Trophoblast cell (in vitro differentiated cells and primary cell): Measurements from ENCODE around the gene PLEKHM3.

ENCODE experiments used
- DNase-seq, 2 donors: peaks; one replicate each; pipeline ENCODE4 v3.0.0-alpha.2; 2016
- H2AFZ ChIP-seq: 2 replicates; pipeline ENCODE4 v1.6.1; 2013; ENCODE audit warnings: low read length, moderate library complexity, mild to moderate bottlenecking; ENCODE audit not compliant: insufficient read depth, poor library complexity
- H2AK5ac ChIP-seq: 2 replicates; pipeline ENCODE4 v1.6.1; 2013; ENCODE audit warnings: mild to moderate bottlenecking, low read length
- H2BK120ac ChIP-seq: 2 replicates; pipeline ENCODE4 v1.6.1; 2013; ENCODE audit warnings: low read length, mild to moderate bottlenecking, moderate library complexity; ENCODE audit not compliant: insufficient read depth, poor library complexity
- H2BK12ac ChIP-seq: 2 replicates; pipeline ENCODE4 v1.6.1; 2013; ENCODE audit warnings: mild to moderate bottlenecking, low read length, moderate library complexity
- H2BK5ac ChIP-seq: 2 replicates; pipeline ENCODE4 v1.6.1; 2013; ENCODE audit warnings: low read length, low read depth, moderate library complexity, mild to moderate bottlenecking; ENCODE audit not compliant: poor library complexity
- H3K14ac ChIP-seq: 2 replicates; pipeline ENCODE4 v1.6.1; 2013; ENCODE audit warnings: mild to moderate bottlenecking, low read length
- H3K18ac ChIP-seq: 2 replicates; pipeline ENCODE4 v1.6.1; 2013; ENCODE audit warnings: mild to moderate bottlenecking, low read length
- H3K23ac ChIP-seq: 2 replicates; pipeline ENCODE4 v1.6.1; 2013; ENCODE audit warnings: low read length
- H3K27ac ChIP-seq: 2 replicates; pipeline ENCODE4 v1.5.1; 2013; ENCODE audit warnings: low read depth, mild to moderate bottlenecking, inconsistent platforms, low read length, moderate library complexity
- H3K27me3 ChIP-seq: 2 replicates; pipeline ENCODE4 v1.6.1; 2013; ENCODE audit warnings: inconsistent platforms, mild to moderate bottlenecking, low read length, moderate library complexity; ENCODE audit not compliant: insufficient read depth
- H3K36me3 ChIP-seq, 2 experiments: 1 replicate in 1 of 2; 2 replicates in 1 of 2; pipeline ENCODE4 v1.6.1; 2013; ENCODE audit warnings: low read length in 2 of 2, mild to moderate bottlenecking in 2 of 2, moderate library complexity in 1 of 2; ENCODE audit not compliant: insufficient read depth in 2 of 2, control insufficient read depth in 1 of 2
- H3K4ac ChIP-seq: 2 replicates; pipeline ENCODE4 v1.6.1; 2013; ENCODE audit warnings: low read depth, mild to moderate bottlenecking, low read length, moderate library complexity
- H3K4me1 ChIP-seq, 2 experiments: 1 replicate in 1 of 2; 2 replicates in 1 of 2; pipeline ENCODE4 v1.6.1; 2013; ENCODE audit warnings: low read length in 2 of 2, mild to moderate bottlenecking in 2 of 2, moderate library complexity in 1 of 2; ENCODE audit not compliant: insufficient read depth in 2 of 2, control insufficient read depth in 1 of 2
- H3K4me2 ChIP-seq: 2 replicates; pipeline ENCODE4 v1.6.1; 2013; ENCODE audit warnings: inconsistent platforms, mild to moderate bottlenecking, low read length, moderate library complexity
- H3K4me3 ChIP-seq: 2 replicates; pipeline ENCODE4 v1.5.1; 2013; ENCODE audit warnings: mild to moderate bottlenecking, low read depth, low read length, inconsistent platforms
- H3K79me1 ChIP-seq: one replicate; pipeline ENCODE4 v1.6.1; 2013; ENCODE audit warnings: low read length
- H3K79me2 ChIP-seq: 2 replicates; pipeline ENCODE4 v1.6.1; 2013; ENCODE audit warnings: low read length, mild to moderate bottlenecking; ENCODE audit not compliant: control insufficient read depth, insufficient read depth, poor library complexity
- H3K9ac ChIP-seq: 2 replicates; pipeline ENCODE4 v1.6.1; 2013; ENCODE audit warnings: mild to moderate bottlenecking, low read length
- H3K9me3 ChIP-seq: 2 replicates; pipeline ENCODE4 v1.6.1; 2013; ENCODE audit warnings: low read depth, mild to moderate bottlenecking, control low read depth, inconsistent platforms, low read length; ENCODE audit not compliant: insufficient read depth
- H4K12ac ChIP-seq: 2 replicates; pipeline ENCODE4 v1.6.1; 2013; ENCODE audit warnings: low read depth, mild to moderate bottlenecking, low read length, moderate library complexity
- H4K8ac ChIP-seq: 2 replicates; pipeline ENCODE4 v1.6.1; 2013; ENCODE audit warnings: low read depth, mild to moderate bottlenecking, low read length, moderate library complexity
- H4K91ac ChIP-seq: one replicate; pipeline ENCODE4 v1.6.1; 2013; ENCODE audit warnings: low read depth, mild to moderate bottlenecking, low read length, moderate library complexity
- WGBS: extraction: QIAGEN DNeasy Blood & Tissue Kit; methylation state at CpG from one replicate; pipeline ENCODE4 v1.1.7; 2013; ENCODE audit warnings: missing lambda C conversion rate; ENCODE audit not compliant: insufficient read length, insufficient coverage; ENCODE audit errors: extremely low coverage; 5-methylcytosine and 5-hydroxymethylcytosine counted together

PLEKHM3 gene

GRCh38 chr2:207847098-207847806, 178.1 kb downstream of the PLEKHM3 start:
- H3K4ac ChIP-seq: no peak overlapping the region
- no peak overlapping the region for H3K4me3 ChIP-seq
- H3K4me1 ChIP-seq: peaks cover 0 to 8% of the 10 kb centered on the region in 2 experiments
- no peak overlapping the region for H3K14ac ChIP-seq
- H4K91ac ChIP-seq: no peak overlapping the region
- no peak overlapping the region for H2BK12ac ChIP-seq
- no peak overlapping the region for H4K8ac ChIP-seq
- no peak for DNase-seq
- no peak overlapping the region for H3K4me2 ChIP-seq
- no peak overlapping the region for H3K9ac ChIP-seq
- no peak overlapping the region for H2BK120ac ChIP-seq
- no peaks in the 10 kb centered on the region for H3K79me1 ChIP-seq
- H2BK5ac ChIP-seq: no peak overlapping the region
- no peak overlapping the region for H2AFZ ChIP-seq
- no peak overlapping the region for H3K18ac ChIP-seq
- H3K36me3 ChIP-seq: no peaks in the 10 kb centered on the region
- no peaks in the 10 kb centered on the region for H3K79me2 ChIP-seq
- no peaks in the 10 kb centered on the region for H3K9me3 ChIP-seq
- H3K27ac ChIP-seq: no peak overlapping the region
- no peak overlapping the region for H2AK5ac ChIP-seq
- no peaks in the 10 kb centered on the region for H3K27me3 ChIP-seq
- H4K12ac ChIP-seq: no peak overlapping the region
- H3K23ac ChIP-seq: no peak overlapping the region
- WGBS: no CpG with 5 or more reads among the region's 3 CpGs

DNA sequence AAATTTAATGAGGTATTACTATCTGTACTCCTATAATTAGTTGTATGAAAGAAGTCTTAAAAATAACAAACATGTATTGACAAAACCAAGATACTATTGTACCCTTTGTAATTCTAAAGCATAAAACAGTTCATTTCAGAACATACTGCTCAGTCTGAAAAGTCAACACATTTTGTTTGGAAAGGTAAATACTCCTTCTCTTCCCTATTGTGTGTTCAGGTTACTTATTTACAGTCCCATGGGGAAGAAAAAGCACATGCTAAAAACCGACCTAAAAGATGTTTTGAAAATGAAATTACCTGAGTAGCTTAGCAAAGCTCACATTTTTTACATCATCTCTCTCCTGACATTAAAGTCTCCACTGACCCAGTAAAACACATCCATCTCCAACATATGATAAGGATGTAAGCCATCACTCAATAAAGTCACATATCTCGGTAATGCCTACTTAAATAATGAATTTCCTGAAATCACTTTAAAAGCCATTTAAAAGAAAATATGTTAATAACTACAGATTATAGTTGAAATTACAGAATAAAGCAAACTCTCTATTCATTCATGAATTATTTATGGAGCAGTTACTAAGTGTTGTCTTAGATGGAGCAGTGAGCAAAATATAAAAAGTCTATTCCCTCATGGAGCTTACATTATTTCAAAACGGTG, 180.0 kb downstream of the PLEKHM3 start:
- Histone ChIP-seq H3K36me3 (no peaks in the 10 kb centered on the region), H3K27ac (no peak overlapping the region), H2BK12ac (no peak overlapping the region), H2BK5ac (no peak overlapping the region), H3K18ac (no peak overlapping the region), H3K9ac (no peak overlapping the region), H2BK120ac (no peak overlapping the region), H3K4me1 (peaks cover 0 to 6% of the 10 kb centered on the region in 2 experiments), H4K8ac (no peak overlapping the region), H4K91ac (no peak overlapping the region), H3K9me3 (no peaks in the 10 kb centered on the region), H3K4ac (no peak overlapping the region), H2AK5ac (no peak overlapping the region), H3K23ac (no peak overlapping the region), H4K12ac (no peak overlapping the region), H3K79me2 (no peaks in the 10 kb centered on the region), H3K4me2 (no peak overlapping the region), H3K14ac (no peak overlapping the region), H2AFZ (no peak overlapping the region), H3K27me3 (no peaks in the 10 kb centered on the region), H3K4me3 (no peak overlapping the region), H3K79me1 (no peaks in the 10 kb centered on the region)
- no CpG with 5 or more reads among the region's 3 CpGs for WGBS
- DNase-seq: no peak

- no peak overlapping the region for H4K91ac ChIP-seq
- no peaks in the 10 kb centered on the region for H3K79me1 ChIP-seq
- no peak overlapping the region for H3K4ac ChIP-seq
- no peak overlapping the region for H3K14ac ChIP-seq
- no peak overlapping the region for H2AFZ ChIP-seq
- no CpG with 5 or more reads among the region's 2 CpGs for WGBS
- H2AK5ac ChIP-seq: no peak overlapping the region
- H2BK5ac ChIP-seq: no peak overlapping the region
- no peak overlapping the region for H3K4me3 ChIP-seq
- H3K9me3 ChIP-seq: no peaks in the 10 kb centered on the region
- H4K12ac ChIP-seq: no peak overlapping the region
- H3K23ac ChIP-seq: no peak overlapping the region
- no peak overlapping the region for H4K8ac ChIP-seq
- H3K18ac ChIP-seq: no peak overlapping the region
- H3K4me2 ChIP-seq: no peak overlapping the region
- no peak overlapping the region for H2BK12ac ChIP-seq
- H3K36me3 ChIP-seq: no peaks in the 10 kb centered on the region
- no peak overlapping the region for H2BK120ac ChIP-seq
- H3K79me2 ChIP-seq: no peaks in the 10 kb centered on the region
- DNase-seq: no peak
- H3K27ac ChIP-seq: no peak overlapping the region
- no peaks in the 10 kb centered on the region for H3K27me3 ChIP-seq
- no peak overlapping the region for H3K9ac ChIP-seq
- peaks cover 0 to 3% of the 10 kb centered on the region in 2 experiments for H3K4me1 ChIP-seq
Observed at GRCh38 chr2:207844648-207845047, 180.7 kb downstream of the PLEKHM3 start.

GRCh38 chr2:207840101-207840500, 185.2 kb downstream of the PLEKHM3 start:
- Histone ChIP-seq H3K9ac (no peak overlapping the region), H3K4me2 (no peak overlapping the region), H2AK5ac (no peak overlapping the region)

More at GRCh38 chr2:207840101-207840500, 185.2 kb downstream of the PLEKHM3 start:
- H4K8ac ChIP-seq: no peak overlapping the region
- no peak overlapping the region for H3K18ac ChIP-seq
- no peak overlapping the region for H3K14ac ChIP-seq
- no peak overlapping the region for H3K4me3 ChIP-seq
- no peaks in the 10 kb centered on the region for H3K9me3 ChIP-seq
- no peak overlapping the region for H2BK5ac ChIP-seq
- peaks cover 4% of the 10 kb centered on the region in 2 experiments for H3K4me1 ChIP-seq
- no peak overlapping the region for H3K4ac ChIP-seq
- no peak overlapping the region for H4K91ac ChIP-seq
- WGBS: no CpG with 5 or more reads among the region's 1 CpG
- no peak overlapping the region for H2BK120ac ChIP-seq
- no peaks in the 10 kb centered on the region for H3K27me3 ChIP-seq
- no peak overlapping the region for H3K23ac ChIP-seq
- H4K12ac ChIP-seq: no peak overlapping the region
- no peak overlapping the region for H2BK12ac ChIP-seq
- no peak overlapping the region for H3K27ac ChIP-seq
- H2AFZ ChIP-seq: no peak overlapping the region
- H3K79me2 ChIP-seq: no peaks in the 10 kb centered on the region
- no peaks in the 10 kb centered on the region for H3K79me1 ChIP-seq
- no peaks in the 10 kb centered on the region for H3K36me3 ChIP-seq
- DNase-seq: no peak
